Nucleus accumbens (tissue), 56 donors: ENCODE data around the gene SAMD4A.

Experiments
- DNase-seq, 56 donors: peaks; one replicate each; lab custom pipeline; 2025; lab: John Stamatoyannopoulos, UW

SAMD4A gene

GRCh38 chr14:54627540-54628363, 60.8 kb downstream of the SAMD4A start:
- DNase-seq, result peak in 15 of 56 donors; percentile 15 to 59 (median 37)

- no peak for DNase-seq
Observed at GRCh38 chr14:54629183-54629582, 62.3 kb downstream of the SAMD4A start.

DNA sequence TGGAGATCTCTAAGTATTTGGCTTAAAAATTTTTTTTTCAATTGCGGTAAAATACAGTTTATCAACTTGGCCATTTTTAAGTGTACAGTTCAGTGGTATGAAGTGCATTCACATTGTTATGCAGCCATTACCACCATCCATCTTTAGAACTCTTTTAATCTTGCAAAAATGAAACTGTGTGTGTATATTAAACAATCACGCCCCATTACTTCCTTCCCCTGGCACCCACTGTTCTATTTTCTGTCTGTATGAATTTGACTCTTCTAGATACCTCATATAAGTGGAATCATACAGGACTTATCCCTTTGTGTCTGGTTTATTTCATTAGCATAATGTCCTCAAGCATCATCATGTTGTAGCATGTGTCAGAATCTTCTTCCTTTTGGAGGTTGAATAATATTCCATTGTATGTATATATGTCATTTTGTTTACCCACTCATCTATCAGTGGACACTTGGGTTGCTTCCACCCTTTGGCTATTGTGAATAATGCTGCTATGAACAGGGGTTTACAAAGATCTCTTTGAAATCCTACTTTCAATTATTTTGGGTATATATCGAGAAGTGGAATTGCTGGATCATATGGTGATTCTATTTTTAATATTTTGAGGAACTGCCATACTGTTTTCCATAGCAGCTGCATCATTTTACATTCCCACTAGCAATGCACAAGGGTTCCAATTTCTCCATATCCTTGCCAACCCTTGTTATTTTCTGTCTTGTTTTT, 62.9 kb downstream of the SAMD4A start:
- DNase-seq, result no peak

DNA sequence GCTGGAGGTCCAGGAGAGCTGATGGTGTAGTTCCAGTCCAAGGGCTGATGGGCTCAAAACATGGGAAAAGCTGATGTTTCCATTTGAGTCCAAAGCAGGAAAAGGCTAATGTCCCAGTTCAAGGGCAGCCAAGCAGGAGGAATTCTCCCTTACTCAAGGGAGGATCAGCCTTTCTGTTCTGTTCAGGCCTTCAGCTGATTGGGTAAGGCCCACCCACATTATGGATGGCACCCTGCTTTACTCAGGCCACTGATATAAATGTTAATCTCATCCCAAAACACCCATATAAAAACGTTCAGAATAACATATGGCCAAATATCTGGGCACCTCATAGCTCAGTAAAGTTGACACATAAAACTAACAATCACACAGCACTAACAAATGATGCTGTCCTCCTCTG, 64.1 kb downstream of the SAMD4A start:
- no peak for DNase-seq

DNA sequence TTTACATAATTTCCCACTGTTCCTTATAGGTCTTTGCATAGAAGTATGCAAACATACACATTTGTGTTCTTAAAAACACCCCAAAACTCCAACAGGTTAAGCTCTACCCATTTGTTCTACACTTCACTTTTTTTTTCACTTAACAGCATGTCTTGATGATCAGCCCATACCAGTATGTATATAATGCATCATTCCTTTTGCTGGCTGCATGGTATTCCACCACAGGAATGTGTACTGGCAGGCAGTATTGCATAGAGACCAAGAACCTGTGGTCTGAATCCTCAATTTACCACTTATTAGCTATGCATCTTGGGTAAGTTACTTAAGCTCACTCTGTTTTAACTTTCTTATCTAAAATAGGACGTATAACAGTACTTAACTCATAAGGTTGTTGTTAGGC, 65.5 kb downstream of the SAMD4A start:
- DNase-seq, result no peak

- DNase-seq, result no peak
Observed at GRCh38 chr14:54633076-54633475, 66.1 kb downstream of the SAMD4A start.

GRCh38 chr14:54637270-54638134, 70.6 kb downstream of the SAMD4A start:
- DNase-seq, result no peak

DNA sequence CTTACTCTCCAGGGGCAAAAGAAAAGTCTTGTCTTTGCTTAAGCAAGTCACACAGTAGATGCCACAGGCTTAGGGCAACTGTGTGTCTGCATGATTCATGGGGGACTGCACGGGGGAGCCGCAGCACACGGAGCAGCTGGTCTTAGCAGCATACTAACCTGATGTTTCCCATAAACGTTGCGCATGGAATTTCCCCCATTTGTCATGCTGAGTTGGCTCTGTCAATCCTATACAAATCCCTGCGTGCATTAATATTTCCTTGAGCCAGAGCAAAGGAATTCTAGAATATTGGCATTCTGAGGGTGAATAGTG, 71.2 kb downstream of the SAMD4A start:
- no peak for DNase-seq

GRCh38 chr14:54639611-54640010, 72.7 kb downstream of the SAMD4A start:
- DNase-seq, result no peak

- peak in 1 of 56 donors; percentile 10 for DNase-seq
Observed at GRCh38 chr14:54640506-54640905, 73.6 kb downstream of the SAMD4A start.

DNA sequence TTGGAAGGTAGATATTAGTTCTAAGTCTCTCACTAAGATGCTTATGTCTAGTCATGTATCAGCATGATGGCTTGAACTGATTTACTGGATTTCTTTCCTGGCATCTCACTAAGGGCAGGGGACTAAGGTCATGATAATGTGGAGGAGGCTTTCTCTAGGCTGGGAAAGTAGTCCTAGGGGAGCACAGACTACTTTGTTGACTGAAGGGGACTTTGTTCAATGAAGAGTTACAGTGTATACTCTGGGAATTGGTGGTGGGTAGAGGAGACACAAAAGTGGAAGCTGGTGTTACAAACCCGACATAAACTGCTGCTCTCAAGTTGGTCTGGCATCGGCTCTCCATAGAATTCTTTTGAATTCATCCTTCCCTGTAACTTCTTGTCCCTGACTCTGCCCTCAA, 75.2 kb downstream of the SAMD4A start:
- no peak for DNase-seq

- peak in 1 of 56 donors; percentile 28 for DNase-seq
Observed at GRCh38 chr14:54642801-54643695, 76.1 kb downstream of the SAMD4A start.

GRCh38 chr14:54643696-54644176, 76.8 kb downstream of the SAMD4A start:
- no peak for DNase-seq

DNA sequence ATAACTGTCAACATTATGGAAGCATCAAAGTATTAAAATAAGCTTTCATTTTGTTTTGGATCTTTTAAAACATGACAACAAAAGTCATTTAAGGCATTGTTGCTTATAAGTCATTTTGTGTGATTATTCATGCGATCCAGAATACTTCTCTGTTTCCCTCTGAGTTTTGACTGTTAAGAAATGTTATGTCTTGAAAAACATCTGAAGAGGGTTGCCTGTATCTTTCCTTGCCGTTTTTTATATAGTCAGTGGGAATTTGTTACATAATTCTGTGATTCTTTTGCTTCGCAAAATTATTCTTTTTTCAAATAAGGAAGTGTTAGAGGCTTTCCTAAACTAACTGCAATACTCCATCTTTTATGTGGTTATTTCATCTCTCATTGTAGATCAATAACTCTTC, 78.7 kb downstream of the SAMD4A start:
- DNase-seq, result no peak

DNA sequence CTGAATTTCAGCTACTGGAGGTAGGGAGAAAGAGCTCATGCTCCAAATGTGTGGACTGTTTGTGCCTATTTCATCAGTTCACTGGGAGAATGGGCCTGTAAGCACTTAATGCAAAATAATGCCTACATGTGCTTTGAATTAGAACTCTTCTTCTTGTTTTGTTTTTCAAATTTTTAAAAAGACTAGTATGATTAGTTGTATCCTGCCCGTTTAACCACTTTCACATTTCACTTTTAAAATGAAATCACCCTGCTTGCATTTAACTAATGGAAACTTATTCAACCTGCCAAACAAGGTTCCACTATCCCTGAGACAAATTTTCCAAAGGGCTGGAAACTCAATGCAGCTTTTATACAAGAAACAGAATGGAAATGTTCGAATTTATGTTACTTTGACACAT, 79.7 kb downstream of the SAMD4A start:
- DNase-seq, result no peak

DNA sequence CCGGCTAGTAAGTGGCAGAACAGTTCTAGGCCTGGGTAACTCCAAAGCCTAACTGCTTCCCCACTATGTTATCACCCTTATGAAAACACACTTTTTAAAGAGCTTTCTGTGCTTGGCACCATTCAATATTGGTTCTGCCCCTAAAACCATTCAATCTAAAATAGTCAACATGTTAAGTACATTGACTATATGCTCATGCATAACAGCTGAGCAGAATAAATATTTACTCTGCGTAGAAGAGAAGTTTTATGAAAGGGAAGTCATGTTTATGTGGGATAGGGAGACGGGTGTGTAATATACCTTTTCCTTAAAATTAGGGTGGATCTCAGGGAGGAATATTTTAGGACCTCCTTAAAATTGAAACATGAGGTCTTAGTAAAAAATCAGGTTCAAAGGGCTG, 80.5 kb downstream of the SAMD4A start:
- DNase-seq, result no peak

- no peak for DNase-seq
Observed at GRCh38 chr14:54649056-54649455, 82.1 kb downstream of the SAMD4A start.

DNA sequence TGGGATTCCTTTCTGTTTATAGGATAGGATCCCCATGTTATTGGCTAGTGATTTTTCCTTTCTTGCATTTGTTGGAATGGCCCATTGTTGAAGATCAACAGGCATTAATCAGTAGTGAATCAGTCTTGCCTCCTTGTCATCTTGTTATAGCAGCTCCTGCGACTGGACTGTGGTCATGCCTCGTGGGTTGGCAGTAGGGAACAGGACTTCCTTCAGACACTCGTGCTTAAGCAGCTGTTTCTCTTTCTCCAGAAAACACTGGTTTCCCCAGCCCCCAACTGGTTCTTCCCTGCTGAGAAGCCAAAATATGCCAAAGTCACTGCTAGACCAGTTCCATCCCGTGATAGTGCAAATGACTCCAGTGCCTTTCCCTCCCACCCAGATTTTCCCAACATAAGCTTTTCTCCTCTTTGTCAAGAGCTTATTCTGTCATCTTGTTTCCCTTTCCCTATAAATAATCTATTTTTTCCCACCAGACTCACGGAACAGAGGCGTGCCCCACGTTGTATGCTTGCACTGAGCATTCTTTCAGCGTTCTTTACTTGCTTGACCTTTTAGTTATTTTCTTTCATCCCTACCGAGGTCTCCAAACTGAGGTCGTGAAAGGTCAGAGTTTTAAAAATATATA, 83.5 kb downstream of the SAMD4A start:
- DNase-seq, result peak in 10 of 56 donors; percentile 7 to 48 (median 12)

DNA sequence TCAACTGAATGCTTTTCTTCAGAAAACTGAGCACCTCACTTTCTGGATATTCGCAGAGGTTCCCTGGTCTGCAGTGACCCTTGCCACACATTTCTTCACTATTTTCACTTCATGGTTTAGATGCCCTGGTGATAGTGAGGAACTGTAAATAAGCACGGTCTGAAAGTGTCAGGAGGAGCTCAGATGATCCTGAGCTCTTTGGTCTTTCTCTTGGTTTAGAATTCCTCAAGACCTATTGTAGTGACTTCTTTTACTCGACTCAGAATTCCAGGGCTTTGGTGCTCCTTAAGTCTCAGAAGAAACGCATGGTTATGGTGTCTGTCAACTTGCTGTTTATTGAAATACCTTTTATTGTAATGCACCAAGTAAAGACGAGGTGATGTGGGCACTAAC, 84.0 kb downstream of the SAMD4A start:
- DNase-seq, result no peak

DNA sequence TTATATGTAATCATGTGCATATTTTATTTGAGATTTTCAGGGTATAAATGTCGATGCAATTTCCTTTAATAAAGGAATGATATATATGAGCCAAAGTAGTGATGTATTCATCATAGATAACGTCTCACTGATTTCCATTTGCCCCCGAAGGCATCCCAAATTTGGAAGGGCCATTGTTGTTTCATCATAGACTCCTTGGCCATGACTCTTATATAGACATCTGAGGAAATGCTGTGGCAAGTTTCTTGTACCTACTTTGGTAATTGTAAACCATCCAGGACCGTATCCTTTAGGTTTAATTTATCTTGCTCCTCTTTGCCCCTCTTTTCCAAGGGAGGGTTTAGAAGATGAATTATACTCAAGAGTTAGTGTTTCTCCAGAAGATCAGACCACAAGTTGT, 84.7 kb downstream of the SAMD4A start:
- no peak for DNase-seq
